ENCODE data around the gene GDF9. TPM values are rescaled to one million over a fixed set of nuclear protein-coding genes. Genes with fewer than 3 reads are reported as not detected.

Gene GDF9
- total RNA-seq, 4 donors from 2014 or later, result 0.27 to 0.33 TPM; not detected in 2

GRCh38 chr5:132868754-132869153 lies 2.5 kb upstream of the GDF9 start:
- H3K9me3 ChIP-seq, result no peaks in the 10 kb centered on the region
- no peaks in the 10 kb centered on the region for H3K27me3 ChIP-seq
- H3K4me3 ChIP-seq (replicated peaks in 1 of 3), result no peak overlapping the region
- intact Hi-C loops (cut with DNase I), result no loop called here
- no peak for TF ChIP-seq POLR2A (IDR thresholded peaks at IDR 0.05)
- TF ChIP-seq, protein P1, sequence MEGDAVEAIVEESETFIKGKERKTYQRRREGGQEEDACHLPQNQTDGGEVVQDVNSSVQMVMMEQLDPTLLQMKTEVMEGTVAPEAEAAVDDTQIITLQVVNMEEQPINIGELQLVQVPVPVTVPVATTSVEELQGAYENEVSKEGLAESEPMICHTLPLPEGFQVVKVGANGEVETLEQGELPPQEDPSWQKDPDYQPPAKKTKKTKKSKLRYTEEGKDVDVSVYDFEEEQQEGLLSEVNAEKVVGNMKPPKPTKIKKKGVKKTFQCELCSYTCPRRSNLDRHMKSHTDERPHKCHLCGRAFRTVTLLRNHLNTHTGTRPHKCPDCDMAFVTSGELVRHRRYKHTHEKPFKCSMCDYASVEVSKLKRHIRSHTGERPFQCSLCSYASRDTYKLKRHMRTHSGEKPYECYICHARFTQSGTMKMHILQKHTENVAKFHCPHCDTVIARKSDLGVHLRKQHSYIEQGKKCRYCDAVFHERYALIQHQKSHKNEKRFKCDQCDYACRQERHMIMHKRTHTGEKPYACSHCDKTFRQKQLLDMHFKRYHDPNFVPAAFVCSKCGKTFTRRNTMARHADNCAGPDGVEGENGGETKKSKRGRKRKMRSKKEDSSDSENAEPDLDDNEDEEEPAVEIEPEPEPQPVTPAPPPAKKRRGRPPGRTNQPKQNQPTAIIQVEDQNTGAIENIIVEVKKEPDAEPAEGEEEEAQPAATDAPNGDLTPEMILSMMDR (IDR thresholded peaks at IDR 0.05), result no peak
- H3K4me1 ChIP-seq, result peaks cover 4 to 16% of the 10 kb centered on the region in 2 donors
- no peak overlapping the region for H3K27ac ChIP-seq
- WGBS, 2 donors, result 87 to 92% methylated on average over 4 of the region's 4 CpGs
- H3K36me3 ChIP-seq, result peaks cover 0 to 10% of the 10 kb centered on the region in 2 donors
- DNase-seq, result no peak

- 1 to 3% methylated on average over 9 to 13 of the region's 13 CpGs for WGBS, 2 donors
- TF ChIP-seq, protein P1 (IDR thresholded peaks at IDR 0.05), result no peak
- TF ChIP-seq POLR2A (IDR thresholded peaks at IDR 0.05), result no peak
- DNase-seq, result no peak
- peaks cover 0 to 10% of the 10 kb centered on the region in 2 donors for H3K36me3 ChIP-seq
- peaks cover 4 to 16% of the 10 kb centered on the region in 2 donors for H3K4me1 ChIP-seq
- intact Hi-C loops (cut with DNase I), result no loop called here
- peak overlapping the region; percentile 36 to 92 (median 92) for H3K27ac ChIP-seq
- peak overlapping the region; percentile 7 to 69 (median 67) for H3K4me3 ChIP-seq (replicated peaks in 1 of 3)
- no peaks in the 10 kb centered on the region for H3K27me3 ChIP-seq
- no peaks in the 10 kb centered on the region for H3K9me3 ChIP-seq
Measured at GRCh38 chr5:132867046-132867451, 780 bp upstream of the GDF9 start.

- H3K27ac ChIP-seq, result peak overlapping the region; percentile 82 to 92 (median 92)
- 37 to 38% methylated on average over 26 to 30 of the region's 30 CpGs for WGBS, 2 donors
- no peaks in the 10 kb centered on the region for H3K9me3 ChIP-seq
- H3K4me3 ChIP-seq (replicated peaks in 1 of 3), result peak overlapping the region; percentile 32 to 69 (median 67)
- peaks cover 0 to 10% of the 10 kb centered on the region in 2 donors for H3K36me3 ChIP-seq
- DNase-seq, result no peak
- H3K27me3 ChIP-seq, result no peaks in the 10 kb centered on the region
- H3K4me1 ChIP-seq, result peaks cover 4 to 16% of the 10 kb centered on the region in 2 donors
- no peak for TF ChIP-seq POLR2A (IDR thresholded peaks at IDR 0.05)
- TF ChIP-seq, protein P1 (IDR thresholded peaks at IDR 0.05), result peak in 1 of 6 experiments; percentile 4
- intact Hi-C loops (cut with DNase I), result no loop called here
Measured at GRCh38 chr5:132865668-132866341, 464 bp downstream of the GDF9 start.

- H3K27me3 ChIP-seq, result no peaks in the 10 kb centered on the region
- H3K4me3 ChIP-seq (replicated peaks in 1 of 3), result no peak overlapping the region
- DNase-seq, result no peak
- H3K36me3 ChIP-seq, result no peaks in the 10 kb centered on the region
- intact Hi-C loops (cut with DNase I), result no loop called here
- peaks cover 0 to 5% of the 10 kb centered on the region in 2 donors for H3K4me1 ChIP-seq
- no peak overlapping the region for H3K27ac ChIP-seq
- TF ChIP-seq POLR2A (IDR thresholded peaks at IDR 0.05), result no peak
- H3K9me3 ChIP-seq, result no peaks in the 10 kb centered on the region
- 68 to 85% methylated on average over 5 of the region's 5 CpGs for WGBS, 2 donors
Measured at GRCh38 chr5:132860742-132861141, 5.5 kb downstream of the GDF9 start.

DNA sequence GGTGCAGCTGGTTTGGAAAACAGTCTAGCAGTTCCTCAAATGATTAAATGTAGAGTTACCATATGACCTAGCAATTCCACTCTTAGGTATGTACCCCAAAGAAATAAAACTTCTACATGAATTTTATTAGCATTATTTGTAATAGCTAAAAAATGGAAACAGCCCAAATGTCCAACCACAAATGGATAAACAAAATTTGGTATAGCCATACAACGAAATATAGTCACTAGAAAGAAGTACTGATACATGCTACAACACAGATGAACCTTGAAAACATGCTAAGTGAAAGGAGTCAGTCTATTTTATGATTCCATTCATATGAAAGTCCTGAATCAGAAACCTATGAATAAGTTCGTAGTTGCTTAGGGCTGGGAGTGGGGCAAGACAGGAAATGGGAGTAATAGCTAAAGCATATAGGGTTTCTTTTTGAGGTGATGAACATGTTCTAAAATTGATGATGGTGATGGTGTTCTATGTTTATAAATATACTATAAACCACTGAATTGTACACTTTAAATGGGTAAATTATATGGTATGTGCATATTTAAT lies 6.3 kb downstream of the GDF9 start:
- Histone ChIP-seq H3K4me1 (no peaks in the 10 kb centered on the region), H3K4me3 (replicated peaks in 1 of 3) (no peak overlapping the region), H3K36me3 (no peaks in the 10 kb centered on the region), H3K27ac (no peak overlapping the region), H3K9me3 (no peaks in the 10 kb centered on the region), H3K27me3 (no peaks in the 10 kb centered on the region)
- TF ChIP-seq, protein P1 (IDR thresholded peaks at IDR 0.05), result no peak
- TF ChIP-seq POLR2A (IDR thresholded peaks at IDR 0.05), result no peak
- intact Hi-C loops (cut with DNase I), result no loop called here
- no peak for DNase-seq
- WGBS, 2 donors, result 84 to 85% methylated on average over 2 of the region's 2 CpGs

All from thyroid gland (tissue), 4 donors.